Ovary (tissue), 9 donors: ENCODE measurements around the gene PALM2AKAP2. TPM values are rescaled to one million over a fixed set of nuclear protein-coding genes. Genes with fewer than 3 reads are reported as not detected.

Experiments used
- DNase-seq, 5 donors: peaks; one replicate each; pipeline ENCODE4 v3.0.0-alpha.2; 2019 to 2020
- H3K27ac ChIP-seq, 2 donors: fragments of 200-600 bp; one replicate each; pipeline versions ENCODE4 v1.5.1 to v1.8.0; 2019 to 2022
- H3K27me3 ChIP-seq: fragments of 200-600 bp; one replicate; pipeline ENCODE4 v1.8.0; 2022
- H3K36me3 ChIP-seq: fragments of 200-600 bp; sonication (generic); one replicate; pipeline ENCODE4 v1.5.1; 2019
- H3K4me1 ChIP-seq: one replicate; pipeline ENCODE4 v1.8.1; 2013; ENCODE audit warnings: mild to moderate bottlenecking, moderate library complexity; ENCODE audit not compliant: insufficient read depth
- H3K4me3 ChIP-seq: fragments of 200-600 bp; sonication (generic); one replicate; pipeline ENCODE4 v1.5.1; 2017
- H3K9me3 ChIP-seq, 2 donors: fragments of 200-600 bp in 1 of 2; sonication (generic) in 1 of 2; one replicate each; pipeline versions ENCODE4 v1.5.1 to v1.8.1; 2013 to 2019; ENCODE audit warnings: mild to moderate bottlenecking in 1 of 2, moderate library complexity in 1 of 2
- EP300 ChIP-seq: sonication (generic); formaldehyde crosslinking; IDR thresholded peaks from one replicate; pipeline ENCODE4 v1.6.1; 2017; ENCODE audit warnings: antibody characterized with exemption
- POLR2A ChIP-seq: fragments of 450-650 bp; IDR thresholded peaks from one replicate; pipeline ENCODE4 v1.6.1; 2017; ENCODE audit warnings: antibody characterized with exemption, mild to moderate bottlenecking, moderate library complexity
- WGBS, 3 donors: extraction: QIAGEN DNeasy Blood & Tissue Kit in 1 of 3; methylation state at CpG; one replicate each; pipeline versions ENCODE4 v1.1.5 to v1.1.7; 2013 to 2017; 5-methylcytosine and 5-hydroxymethylcytosine counted together
- intact Hi-C, 4 donors: fragments of 100-400 bp; cut with DNase I; formaldehyde crosslinking; loops; one replicate each; pipeline versions ENCODE4 v1.11.0 to v1.15.1; 2022 to 2023
- polyA plus RNA-seq, 2 donors: library from polyadenylated mRNA; stranded (reverse); fragments of 200-250 nt in 1 of 2; fragments of 350-450 nt in 1 of 2; fragmentation: Illumina TruSeq in 1 of 2; extraction: RNeasy Lipid Tissue Mini Kit (QIAGEN cat#74804) in 1 of 2; gene quantifications; one replicate each; pipeline ENCODE4 v1.2.3, GENCODE V29; 2013 to 2014
- total RNA-seq, 7 donors: library from RNA; depleted of rRNA in 2 of 7; stranded (reverse); fragments of >200 nt in 2 of 7; fragmentation: NEBNext Ultra II Directional in 3 of 7; extraction: Animal tissue kit (Norgen Biotek cat#: 25700) in 3 of 7; gene quantifications; one replicate each; pipeline versions ENCODE4 v1.1.0 to v1.2.4, GENCODE V29; 2016 to 2023
- TF ChIP-seq, protein P1 (sequence below), 3 donors: fragments of 450-650 bp in 2 of 3; fragments of 200-600 bp in 1 of 3; IDR thresholded peaks; one replicate each; pipeline versions ENCODE4 v1.5.1 to v1.8.0; 2016 to 2022; ENCODE audit warnings: antibody characterized with exemption in 3 of 3, mild to moderate bottlenecking in 1 of 3
- donor health status: DM: no; HTN: no; CAD: no; lungs with moderate emphysema.
- donor health status: DM: no; HTN: no; CAD: no.
- donor health status: Bipolar disorder and iron deficiency.
- donor health status: DM: yes; HTN: yes; CAD: no.
- donor health status: DM: no; HTN: no; CAD: no.
- donor health status: DM: yes; HTN: yes; CAD: no.

PALM2AKAP2 gene
- total and polyA plus RNA-seq, 9 donors: 1.7 to 9.6 (median 3.5) TPM

GRCh38 chr9:109812331-109812730, 32.3 kb downstream of the PALM2AKAP2 start:
- Histone ChIP-seq H3K36me3 (no peaks in the 10 kb centered on the region), H3K27ac (no peak overlapping the region), H3K27me3 (no peaks in the 10 kb centered on the region), H3K4me1 (no peaks in the 10 kb centered on the region), H3K9me3 (no peaks in the 10 kb centered on the region), H3K4me3 (no peak overlapping the region)
- DNase-seq: no peak
- TF ChIP-seq, protein P1, sequence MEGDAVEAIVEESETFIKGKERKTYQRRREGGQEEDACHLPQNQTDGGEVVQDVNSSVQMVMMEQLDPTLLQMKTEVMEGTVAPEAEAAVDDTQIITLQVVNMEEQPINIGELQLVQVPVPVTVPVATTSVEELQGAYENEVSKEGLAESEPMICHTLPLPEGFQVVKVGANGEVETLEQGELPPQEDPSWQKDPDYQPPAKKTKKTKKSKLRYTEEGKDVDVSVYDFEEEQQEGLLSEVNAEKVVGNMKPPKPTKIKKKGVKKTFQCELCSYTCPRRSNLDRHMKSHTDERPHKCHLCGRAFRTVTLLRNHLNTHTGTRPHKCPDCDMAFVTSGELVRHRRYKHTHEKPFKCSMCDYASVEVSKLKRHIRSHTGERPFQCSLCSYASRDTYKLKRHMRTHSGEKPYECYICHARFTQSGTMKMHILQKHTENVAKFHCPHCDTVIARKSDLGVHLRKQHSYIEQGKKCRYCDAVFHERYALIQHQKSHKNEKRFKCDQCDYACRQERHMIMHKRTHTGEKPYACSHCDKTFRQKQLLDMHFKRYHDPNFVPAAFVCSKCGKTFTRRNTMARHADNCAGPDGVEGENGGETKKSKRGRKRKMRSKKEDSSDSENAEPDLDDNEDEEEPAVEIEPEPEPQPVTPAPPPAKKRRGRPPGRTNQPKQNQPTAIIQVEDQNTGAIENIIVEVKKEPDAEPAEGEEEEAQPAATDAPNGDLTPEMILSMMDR (IDR thresholded peaks at IDR 0.05): no peak
- TF ChIP-seq POLR2A (no peak), EP300 (no peak)
- 67 to 79% (median 77%) methylated on average over 4 of the region's 4 CpGs for WGBS, 3 donors
- intact Hi-C loops: loop anchor here in 1 of 4 donors (10.0 kb wide), 1 partner anchor 238 kb away; no protein-coding TSS in a partner anchor

DNA sequence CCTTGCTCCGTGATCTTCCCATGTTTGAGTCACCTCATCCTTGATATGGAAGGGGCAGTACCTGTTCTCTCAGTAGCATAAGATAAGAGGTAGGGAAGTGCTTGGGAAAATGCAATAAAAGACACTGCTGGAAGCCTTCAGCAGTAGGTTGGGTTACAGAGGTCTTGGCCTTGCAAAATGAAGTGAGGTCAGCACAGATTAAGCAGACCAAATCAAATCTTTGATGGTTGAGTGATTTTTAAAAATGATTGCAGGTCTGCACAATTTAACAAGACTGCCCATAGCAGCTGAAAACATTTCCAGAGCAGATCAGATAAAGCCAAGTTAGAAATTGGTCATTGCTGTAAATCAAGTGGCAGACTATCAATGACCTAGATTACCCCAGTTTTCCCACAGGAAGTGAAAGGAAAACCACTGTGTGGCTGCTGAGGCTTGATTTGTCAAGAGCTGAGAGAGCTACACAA, 32.9 kb downstream of the PALM2AKAP2 start:
- no peaks in the 10 kb centered on the region for H3K36me3 ChIP-seq
- no peak overlapping the region for H3K4me3 ChIP-seq
- H3K27me3 ChIP-seq: no peaks in the 10 kb centered on the region
- no peaks in the 10 kb centered on the region for H3K9me3 ChIP-seq
- DNase-seq: no peak
- H3K4me1 ChIP-seq: peaks cover 2% of the 10 kb centered on the region
- TF ChIP-seq, protein P1 (IDR thresholded peaks at IDR 0.05): no peak
- TF ChIP-seq EP300: no peak
- TF ChIP-seq POLR2A: no peak
- 92 to 100% (median 97%) methylated on average over 1 of the region's 1 CpG for WGBS, 3 donors
- intact Hi-C loops: loop anchor here in 1 of 4 donors (10.0 kb wide), 1 partner anchor 238 kb away; no protein-coding TSS in a partner anchor
- H3K27ac ChIP-seq: no peak overlapping the region

DNA sequence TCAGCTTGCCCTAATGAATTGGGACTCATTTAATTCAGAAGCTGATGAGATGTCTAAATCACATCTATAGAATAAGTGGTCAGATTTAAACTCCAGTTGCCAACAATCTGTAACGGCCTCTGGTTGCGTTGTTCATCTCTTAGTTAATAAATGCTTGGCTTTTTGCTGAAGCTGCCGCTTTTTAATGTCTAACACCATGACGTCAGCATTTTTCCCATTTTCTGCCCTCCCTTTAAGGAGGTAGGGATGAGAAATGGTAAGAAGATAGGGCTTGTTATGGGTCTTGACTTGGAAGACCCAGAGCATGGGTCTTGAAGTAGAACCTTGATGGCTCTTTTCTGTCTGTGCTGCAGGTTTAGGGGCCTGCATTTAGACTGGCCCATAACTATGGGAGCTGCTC, 33.3 kb downstream of the PALM2AKAP2 start:
- intact Hi-C loops: loop anchor here in 1 of 4 donors (10.0 kb wide), 1 partner anchor 239 kb away; no protein-coding TSS in a partner anchor
- H3K36me3 ChIP-seq: no peaks in the 10 kb centered on the region
- 70 to 82% (median 79%) methylated on average over 4 of the region's 4 CpGs for WGBS, 3 donors
- peaks cover 2% of the 10 kb centered on the region for H3K4me1 ChIP-seq
- no peaks in the 10 kb centered on the region for H3K9me3 ChIP-seq
- no peaks in the 10 kb centered on the region for H3K27me3 ChIP-seq
- no peak overlapping the region for H3K27ac ChIP-seq
- TF ChIP-seq, protein P1 (IDR thresholded peaks at IDR 0.05): no peak
- no peak for TF ChIP-seq POLR2A
- TF ChIP-seq EP300: no peak
- no peak overlapping the region for H3K4me3 ChIP-seq
- no peak for DNase-seq

DNA sequence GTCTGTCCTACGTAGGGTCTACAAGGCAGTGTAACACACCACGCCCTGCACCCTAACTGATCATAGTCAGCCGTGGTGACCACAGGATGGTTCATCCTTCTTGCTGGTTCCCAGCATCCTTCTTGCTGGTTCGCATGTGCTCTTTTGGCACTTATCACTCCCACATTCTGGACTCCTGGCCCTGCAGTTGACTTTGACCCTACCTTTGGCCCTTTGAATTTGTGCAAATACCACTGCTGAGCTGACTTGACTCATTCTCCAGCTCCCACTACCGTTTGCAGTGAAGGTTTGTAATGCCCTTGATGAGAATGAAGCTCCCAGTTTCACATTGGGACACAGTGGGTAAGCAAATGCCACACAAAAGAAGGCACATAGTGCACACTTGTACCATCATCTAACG, 33.8 kb downstream of the PALM2AKAP2 start:
- no peak for DNase-seq
- Histone ChIP-seq H3K27me3 (no peaks in the 10 kb centered on the region), H3K27ac (no peak overlapping the region), H3K4me1 (peaks cover 2% of the 10 kb centered on the region), H3K36me3 (no peaks in the 10 kb centered on the region), H3K9me3 (no peaks in the 10 kb centered on the region), H3K4me3 (no peak overlapping the region)
- 93 to 95% (median 94%) methylated on average over 6 of the region's 6 CpGs for WGBS, 3 donors
- TF ChIP-seq, protein P1 (IDR thresholded peaks at IDR 0.05): no peak
- no peak for TF ChIP-seq POLR2A
- no peak for TF ChIP-seq EP300
- intact Hi-C loops: loop anchor here in 1 of 4 donors (10.0 kb wide), 1 partner anchor 239 kb away; no protein-coding TSS in a partner anchor
